ENCODE data around the gene ACSM2B.
"Not testable (repeated sequence)": the region's sequence is repeated elsewhere in the genome, so short reads cannot be mapped to it uniquely, and the experiment has no call there.

ACSM2B gene, protein sequence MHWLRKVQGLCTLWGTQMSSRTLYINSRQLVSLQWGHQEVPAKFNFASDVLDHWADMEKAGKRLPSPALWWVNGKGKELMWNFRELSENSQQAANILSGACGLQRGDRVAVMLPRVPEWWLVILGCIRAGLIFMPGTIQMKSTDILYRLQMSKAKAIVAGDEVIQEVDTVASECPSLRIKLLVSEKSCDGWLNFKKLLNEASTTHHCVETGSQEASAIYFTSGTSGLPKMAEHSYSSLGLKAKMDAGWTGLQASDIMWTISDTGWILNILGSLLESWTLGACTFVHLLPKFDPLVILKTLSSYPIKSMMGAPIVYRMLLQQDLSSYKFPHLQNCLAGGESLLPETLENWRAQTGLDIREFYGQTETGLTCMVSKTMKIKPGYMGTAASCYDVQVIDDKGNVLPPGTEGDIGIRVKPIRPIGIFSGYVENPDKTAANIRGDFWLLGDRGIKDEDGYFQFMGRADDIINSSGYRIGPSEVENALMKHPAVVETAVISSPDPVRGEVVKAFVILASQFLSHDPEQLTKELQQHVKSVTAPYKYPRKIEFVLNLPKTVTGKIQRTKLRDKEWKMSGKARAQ

DNA sequence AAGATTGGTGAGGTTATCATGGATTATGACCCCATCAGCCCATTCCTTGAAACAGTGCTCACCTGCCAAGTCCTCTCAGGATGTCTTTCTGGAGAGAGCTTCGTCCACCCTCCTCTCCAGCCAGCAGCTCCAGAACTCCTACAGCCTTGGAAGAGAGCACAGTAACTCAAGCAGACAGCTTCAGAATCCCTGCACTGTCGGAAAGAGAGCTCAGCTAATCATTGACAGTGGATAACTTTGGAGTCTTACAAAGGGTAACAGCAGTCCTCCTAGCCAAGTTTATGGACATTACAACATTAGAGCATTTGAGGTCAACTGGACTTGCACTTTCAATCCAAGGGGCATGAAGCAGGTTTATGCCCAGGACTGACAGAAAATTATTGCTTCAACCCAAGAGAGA lies at the start of gene ACSM2B:
Gene ACSM2B, minus strand, starts transcription at position 223 of the 400 bp plus-strand sequence. CDS start 11,522 bp downstream, outside the sequence.
- in situ Hi-C loops (cut with MboI; ENCODE audit: low pct_unique_long_range_greater_than_20kb, low sequenced_read_pairs, unreplicated experiment): not testable (repeated sequence)

DNA sequence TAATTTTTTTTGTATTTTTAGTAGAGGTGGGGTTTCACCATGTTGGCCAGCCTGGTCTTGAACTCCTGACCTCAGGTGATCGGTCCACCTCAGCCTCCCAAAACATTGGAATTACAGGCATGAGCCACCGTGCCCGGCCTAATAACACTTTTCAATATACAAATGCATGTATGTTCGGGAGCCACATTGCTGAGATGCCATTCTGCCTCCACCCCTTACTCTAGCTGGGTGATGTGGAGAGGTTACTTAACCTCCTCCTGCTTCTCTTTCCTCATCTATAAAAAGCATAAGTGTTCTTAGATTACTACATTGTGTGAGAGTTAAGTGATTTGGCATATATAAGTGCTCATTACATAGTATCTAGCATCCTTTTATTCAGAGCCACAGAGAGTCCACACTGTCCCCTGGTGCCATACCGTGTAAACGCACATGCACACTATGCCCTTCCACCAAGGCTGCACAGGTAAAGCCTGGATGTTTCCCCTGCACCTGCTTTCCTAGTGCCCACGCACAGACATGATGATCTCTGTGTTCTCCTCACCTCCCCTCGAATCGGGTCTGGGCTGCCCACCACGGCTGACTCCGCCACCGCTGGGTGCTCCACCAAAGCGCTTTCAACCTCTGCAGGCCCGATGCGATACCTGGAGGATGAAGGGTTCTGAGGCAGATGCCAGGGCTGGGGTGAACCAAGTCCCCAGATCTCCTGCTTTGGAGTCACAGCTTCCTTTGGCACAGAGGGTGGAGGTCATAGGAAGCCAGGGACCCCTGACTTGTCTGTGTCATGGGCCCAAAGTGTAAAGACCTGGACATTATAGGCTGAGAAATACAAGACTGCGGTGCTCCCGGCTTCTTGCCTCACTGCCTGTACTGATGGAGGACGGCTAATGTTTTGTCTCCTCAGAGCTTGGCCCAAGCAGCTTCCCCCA lies 49.0 kb upstream of the ACSM2B start:
- DNase-seq (ENCODE audit: low spot score): no peak
- TF ChIP-seq, protein P1, sequence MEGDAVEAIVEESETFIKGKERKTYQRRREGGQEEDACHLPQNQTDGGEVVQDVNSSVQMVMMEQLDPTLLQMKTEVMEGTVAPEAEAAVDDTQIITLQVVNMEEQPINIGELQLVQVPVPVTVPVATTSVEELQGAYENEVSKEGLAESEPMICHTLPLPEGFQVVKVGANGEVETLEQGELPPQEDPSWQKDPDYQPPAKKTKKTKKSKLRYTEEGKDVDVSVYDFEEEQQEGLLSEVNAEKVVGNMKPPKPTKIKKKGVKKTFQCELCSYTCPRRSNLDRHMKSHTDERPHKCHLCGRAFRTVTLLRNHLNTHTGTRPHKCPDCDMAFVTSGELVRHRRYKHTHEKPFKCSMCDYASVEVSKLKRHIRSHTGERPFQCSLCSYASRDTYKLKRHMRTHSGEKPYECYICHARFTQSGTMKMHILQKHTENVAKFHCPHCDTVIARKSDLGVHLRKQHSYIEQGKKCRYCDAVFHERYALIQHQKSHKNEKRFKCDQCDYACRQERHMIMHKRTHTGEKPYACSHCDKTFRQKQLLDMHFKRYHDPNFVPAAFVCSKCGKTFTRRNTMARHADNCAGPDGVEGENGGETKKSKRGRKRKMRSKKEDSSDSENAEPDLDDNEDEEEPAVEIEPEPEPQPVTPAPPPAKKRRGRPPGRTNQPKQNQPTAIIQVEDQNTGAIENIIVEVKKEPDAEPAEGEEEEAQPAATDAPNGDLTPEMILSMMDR (IDR thresholded peaks at IDR 0.05; ENCODE audit: extremely low read depth, insufficient read depth, missing control alignments): no peak
- in situ Hi-C loops (cut with MboI; ENCODE audit: low pct_unique_long_range_greater_than_20kb, low sequenced_read_pairs, unreplicated experiment): no loop called here

More for the DNA sequence above, at the start of gene ACSM2B:
- not testable (repeated sequence) for DNase-seq (ENCODE audit: low spot score)

DNA sequence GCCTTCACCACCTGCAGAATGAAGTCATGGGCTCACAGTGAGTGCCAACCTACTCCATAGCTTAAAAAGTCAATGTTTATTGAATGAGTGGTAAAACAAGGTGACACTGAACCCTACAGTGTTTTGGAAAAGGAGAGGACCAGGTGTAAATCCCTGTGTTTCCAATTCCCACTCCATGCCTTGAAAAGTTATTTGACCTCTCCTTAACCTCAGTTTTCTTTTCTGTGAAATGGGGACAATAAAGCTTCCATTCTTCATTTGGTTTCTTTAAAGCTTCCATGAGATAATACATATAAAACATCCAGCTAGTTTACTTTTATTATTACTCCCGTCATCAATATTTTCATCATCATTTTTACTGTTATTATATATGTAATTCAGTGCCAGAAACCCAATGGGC lies 48.0 kb upstream of the ACSM2B start:
- in situ Hi-C loops (cut with MboI; ENCODE audit: low pct_unique_long_range_greater_than_20kb, low sequenced_read_pairs, unreplicated experiment): no loop called here
- DNase-seq (ENCODE audit: low spot score): no peak
- TF ChIP-seq, protein P1 (IDR thresholded peaks at IDR 0.05; ENCODE audit: extremely low read depth, insufficient read depth, missing control alignments): no peak

DNA sequence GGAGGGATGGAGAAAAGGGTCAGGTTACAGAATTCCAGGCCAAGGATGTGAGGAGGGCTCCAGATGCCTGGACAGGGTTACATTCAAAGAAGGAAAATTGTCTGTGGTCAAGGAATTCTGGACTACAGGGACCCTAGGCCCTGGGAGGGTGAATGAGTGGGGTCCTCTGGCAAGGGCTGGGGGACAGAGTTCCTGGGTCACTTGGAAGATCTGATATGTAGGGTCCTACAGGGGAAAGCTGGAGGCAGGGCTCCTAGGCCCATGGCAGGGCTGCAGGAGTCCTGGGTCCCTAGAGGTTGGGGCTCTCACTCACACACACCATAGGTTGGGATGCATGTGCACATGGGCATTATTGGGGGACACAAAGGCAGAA lies 46.3 kb upstream of the ACSM2B start:
- TF ChIP-seq, protein P1 (IDR thresholded peaks at IDR 0.05; ENCODE audit: extremely low read depth, insufficient read depth, missing control alignments): no peak
- in situ Hi-C loops (cut with MboI; ENCODE audit: low pct_unique_long_range_greater_than_20kb, low sequenced_read_pairs, unreplicated experiment): no loop called here
- DNase-seq (ENCODE audit: low spot score): no peak

DNA sequence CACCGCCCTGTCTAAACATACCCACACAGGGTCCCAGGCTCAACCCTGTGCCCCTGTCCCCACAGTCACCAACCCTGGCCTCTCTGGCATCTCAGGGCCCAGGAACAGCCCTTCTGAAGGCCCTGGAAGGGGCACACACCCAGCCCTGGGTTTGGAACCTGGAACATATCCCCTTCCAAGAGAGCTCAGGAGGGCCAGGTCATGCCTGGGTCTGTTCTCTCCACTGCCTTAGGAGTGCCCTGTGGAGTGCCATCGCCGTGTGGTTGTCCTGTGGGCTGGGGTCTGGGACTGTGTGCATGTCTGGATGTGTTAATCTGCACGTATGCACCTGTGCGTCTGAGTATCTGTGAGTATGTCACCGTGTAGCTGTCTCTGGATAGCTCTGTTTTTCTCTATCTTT lies 45.2 kb upstream of the ACSM2B start:
- no peak for DNase-seq (ENCODE audit: low spot score)
- in situ Hi-C loops (cut with MboI; ENCODE audit: low pct_unique_long_range_greater_than_20kb, low sequenced_read_pairs, unreplicated experiment): no loop called here

DNA sequence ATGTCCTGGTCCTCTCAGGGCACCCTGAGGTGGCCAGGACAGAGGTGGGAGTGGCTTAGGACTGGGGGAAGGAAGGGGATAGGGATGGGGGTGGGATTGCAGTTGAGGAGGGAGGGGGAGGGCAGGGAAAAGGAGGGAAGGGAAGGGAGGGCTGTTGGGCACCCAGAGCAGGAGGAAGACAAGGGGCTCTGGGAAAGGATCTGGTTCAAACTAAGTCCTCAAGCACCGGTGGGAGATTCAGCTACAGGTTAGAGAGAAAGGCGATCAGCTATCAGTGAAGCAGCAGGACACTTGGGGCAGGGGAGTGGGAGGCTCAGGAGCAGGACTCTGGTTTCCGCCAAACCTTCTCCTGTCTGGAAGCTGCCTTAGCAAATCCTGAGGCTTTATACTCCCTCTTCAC lies 44.6 kb upstream of the ACSM2B start:
- DNase-seq (ENCODE audit: low spot score): no peak
- TF ChIP-seq, protein P1 (IDR thresholded peaks at IDR 0.05; ENCODE audit: extremely low read depth, insufficient read depth, missing control alignments): no peak

More for the DNA sequence above, 45.2 kb upstream of the ACSM2B start:
- TF ChIP-seq, protein P1 (IDR thresholded peaks at IDR 0.05; ENCODE audit: extremely low read depth, insufficient read depth, missing control alignments): no peak

More for the DNA sequence above, 44.6 kb upstream of the ACSM2B start:
- in situ Hi-C loops (cut with MboI; ENCODE audit: low pct_unique_long_range_greater_than_20kb, low sequenced_read_pairs, unreplicated experiment): no loop called here
